COLO668 (cell line): ENCODE measurements around the gene RBP7.

Experiments used
- DNase-seq: peaks from one replicate; lab custom pipeline; 2025; ENCODE audit not compliant: unreplicated experiment; lab: John Stamatoyannopoulos, UW

The RBP7 gene

DNA sequence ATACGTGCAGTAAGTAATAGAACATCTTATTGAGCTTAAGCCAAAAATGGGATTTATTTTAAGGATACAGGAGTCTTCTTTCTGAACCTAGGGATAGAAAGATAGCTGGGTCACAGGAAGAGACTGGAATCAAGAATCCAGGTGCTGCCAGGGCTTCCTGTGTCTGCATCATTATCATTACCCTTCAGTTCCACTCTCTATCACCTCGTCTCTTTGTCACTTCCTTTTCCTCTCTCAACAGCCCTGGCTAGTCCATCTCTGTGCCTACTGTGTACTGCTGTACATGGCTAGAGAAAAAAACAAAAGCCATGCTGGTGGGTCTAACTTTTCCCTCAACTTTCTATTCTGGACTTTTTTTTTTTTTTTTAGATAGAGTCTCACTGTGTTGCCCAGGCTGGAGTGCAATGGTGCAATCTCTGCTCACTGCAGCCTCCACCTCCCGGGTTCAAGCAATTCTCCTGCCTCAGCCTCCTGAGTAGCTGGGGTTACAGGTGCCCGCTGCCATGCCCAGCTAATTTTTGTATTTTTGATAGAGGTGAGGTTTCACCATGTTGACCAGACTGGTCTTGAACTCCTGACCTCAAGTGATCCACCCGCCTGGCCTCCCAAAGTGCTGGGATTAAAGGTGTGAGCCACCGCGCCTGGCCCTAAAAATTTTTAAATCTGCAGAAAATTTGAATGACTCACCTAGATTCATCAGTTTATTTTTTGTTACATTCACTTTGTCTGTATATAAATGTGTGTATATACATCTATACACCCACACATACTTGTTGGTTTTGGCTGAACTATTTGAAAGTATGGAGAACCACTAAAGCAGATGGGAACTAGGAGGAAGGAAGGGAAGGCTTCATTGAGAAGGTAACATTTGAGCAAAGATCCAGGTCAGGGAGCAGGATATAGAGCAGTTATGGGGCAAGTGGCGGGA is 67.7 kb downstream of the RBP7 start:
- no peak for DNase-seq

DNA sequence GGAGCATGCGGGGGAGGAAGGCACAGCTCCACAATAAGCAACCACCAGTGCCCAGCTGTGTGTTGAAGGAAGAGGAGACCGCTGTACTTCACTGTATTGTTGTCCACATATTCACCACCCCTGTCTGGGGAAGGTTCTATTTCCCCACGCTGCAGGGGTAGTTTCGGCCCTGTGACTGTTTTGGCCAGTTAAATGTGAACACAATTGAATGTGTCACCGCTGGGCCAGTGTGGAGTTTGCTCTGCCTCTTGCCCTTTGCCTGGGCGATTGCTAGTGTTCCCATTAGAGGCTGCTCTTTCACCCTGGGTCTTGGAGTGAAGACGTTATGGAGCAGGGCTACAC is 68.3 kb downstream of the RBP7 start:
- DNase-seq: no peak
